Loucy (cell line): ENCODE measurements around the gene RASA1.

Source experiments
- H2AFZ ChIP-seq: fragments of 200-600 bp; sonication (generic); 2 replicates; pipeline ENCODE4 v1.6.0; 2016; ENCODE audit warnings: antibody characterized with exemption, mild to moderate bottlenecking, low read length, moderate library complexity
- H3F3A ChIP-seq: fragments of 200-600 bp; 2 replicates; pipeline ENCODE4 v1.6.0; 2016; ENCODE audit warnings: antibody characterized with exemption, low read depth, mild to moderate bottlenecking
- H3K27me3 ChIP-seq: fragments of 200-600 bp; sonication (generic); 2 replicates; pipeline ENCODE4 v1.6.1; 2014; ENCODE audit warnings: low read length, mild to moderate bottlenecking; ENCODE audit not compliant: insufficient read depth, poor library complexity, severe bottlenecking
- H3K36me3 ChIP-seq: fragments of 200-600 bp; sonication (generic); 2 replicates; pipeline ENCODE4 v1.6.1; 2016; ENCODE audit warnings: low read length; ENCODE audit not compliant: insufficient read depth
- H3K4me1 ChIP-seq: fragments of 200-600 bp; sonication (generic); 2 replicates; pipeline ENCODE4 v1.5.1; 2014; ENCODE audit warnings: low read length, mild to moderate bottlenecking; ENCODE audit not compliant: insufficient read depth, poor library complexity, severe bottlenecking
- H3K4me2 ChIP-seq: fragments of 200-600 bp; sonication (generic); 2 replicates; pipeline ENCODE4 v1.6.0; 2014; ENCODE audit warnings: antibody characterized with exemption, low read length, low read depth, mild to moderate bottlenecking; ENCODE audit not compliant: poor library complexity, severe bottlenecking
- H3K4me3 ChIP-seq: fragments of 200-600 bp; sonication (generic); 2 replicates; pipeline ENCODE4 v1.5.1; 2014; ENCODE audit warnings: low read length, mild to moderate bottlenecking, mixed read lengths; ENCODE audit not compliant: poor library complexity, severe bottlenecking
- H3K79me2 ChIP-seq: fragments of 200-600 bp; sonication (generic); 2 replicates; pipeline ENCODE4 v1.6.1; 2014; ENCODE audit warnings: low read length; ENCODE audit not compliant: insufficient read depth
- H3K9ac ChIP-seq: fragments of 200-600 bp; sonication (generic); 2 replicates; pipeline ENCODE4 v1.6.0; 2014; ENCODE audit warnings: mild to moderate bottlenecking, low read depth, low read length, moderate library complexity; ENCODE audit not compliant: poor library complexity, severe bottlenecking
- H3K9me2 ChIP-seq: fragments of 200-600 bp; sonication (generic); replicated peaks from 2 replicates; pipeline ENCODE4 v1.6.1; 2016; ENCODE audit warnings: low read depth, low read length, mixed read lengths
- H3K9me3 ChIP-seq: fragments of 200-600 bp; sonication (generic); 2 replicates; pipeline ENCODE4 v1.6.1; 2014; ENCODE audit warnings: mild to moderate bottlenecking, antibody characterized with exemption, low read length, low read depth; ENCODE audit not compliant: insufficient read depth
- H4K20me1 ChIP-seq: fragments of 200-600 bp; sonication (generic); 2 replicates; pipeline ENCODE4 v1.6.0; 2014; ENCODE audit warnings: antibody characterized with exemption, low read length, mild to moderate bottlenecking; ENCODE audit not compliant: insufficient read depth, poor library complexity, severe bottlenecking
- CTCF ChIP-seq: fragments of 200-600 bp; sonication (generic); conservative IDR thresholded peaks from 2 replicates; pipeline ENCODE4 v1.5.1; 2014; ENCODE audit warnings: mild to moderate bottlenecking, antibody characterized with exemption, low read length
- EZH2phosphoT487 ChIP-seq: fragments of 200-600 bp; IDR thresholded peaks from 2 replicates; pipeline ENCODE4 v1.6.1; 2018; ENCODE audit warnings: antibody characterized with exemption, mild to moderate bottlenecking, moderate library complexity, borderline replicate concordance

The RASA1 gene

GRCh38 chr5:87243161-87243844 lies 24.4 kb upstream of the RASA1 start:
- no peaks in the 10 kb centered on the region for H3F3A ChIP-seq
- no peaks in the 10 kb centered on the region for H3K79me2 ChIP-seq
- peaks cover 4% of the 10 kb centered on the region for H3K4me1 ChIP-seq
- H4K20me1 ChIP-seq, result no peaks in the 10 kb centered on the region
- TF ChIP-seq CTCF, result no peak
- TF ChIP-seq EZH2phosphoT487, result no peak
- H2AFZ ChIP-seq, result no peak overlapping the region
- H3K4me3 ChIP-seq, result no peak overlapping the region
- H3K9me3 ChIP-seq, result no peaks in the 10 kb centered on the region
- H3K27me3 ChIP-seq, result no peaks in the 10 kb centered on the region
- H3K9me2 ChIP-seq, result no peaks in the 10 kb centered on the region
- no peak overlapping the region for H3K4me2 ChIP-seq
- H3K9ac ChIP-seq, result no peak overlapping the region
- H3K36me3 ChIP-seq, result no peaks in the 10 kb centered on the region

- H3K9me2 ChIP-seq, result no peaks in the 10 kb centered on the region
- no peaks in the 10 kb centered on the region for H3F3A ChIP-seq
- H3K79me2 ChIP-seq, result no peaks in the 10 kb centered on the region
- TF ChIP-seq EZH2phosphoT487 (no peak), CTCF (no peak)
- peaks cover 4% of the 10 kb centered on the region for H3K4me1 ChIP-seq
- no peak overlapping the region for H3K9ac ChIP-seq
- no peaks in the 10 kb centered on the region for H4K20me1 ChIP-seq
- no peak overlapping the region for H3K4me3 ChIP-seq
- H3K27me3 ChIP-seq, result no peaks in the 10 kb centered on the region
- no peak overlapping the region for H2AFZ ChIP-seq
- H3K36me3 ChIP-seq, result no peaks in the 10 kb centered on the region
- no peaks in the 10 kb centered on the region for H3K9me3 ChIP-seq
- no peak overlapping the region for H3K4me2 ChIP-seq
Measured at GRCh38 chr5:87245451-87245850, 22.2 kb upstream of the RASA1 start.

GRCh38 chr5:87246061-87246460 lies 21.6 kb upstream of the RASA1 start:
- Histone ChIP-seq H3F3A (no peaks in the 10 kb centered on the region), H3K9me2 (no peaks in the 10 kb centered on the region), H3K4me3 (no peak overlapping the region), H2AFZ (no peak overlapping the region), H3K27me3 (no peaks in the 10 kb centered on the region), H3K9ac (no peak overlapping the region), H3K79me2 (no peaks in the 10 kb centered on the region), H4K20me1 (no peaks in the 10 kb centered on the region), H3K9me3 (no peaks in the 10 kb centered on the region), H3K36me3 (no peaks in the 10 kb centered on the region), H3K4me1 (peaks cover 4% of the 10 kb centered on the region), H3K4me2 (no peak overlapping the region)
- no peak for TF ChIP-seq EZH2phosphoT487
- no peak for TF ChIP-seq CTCF
